K562 (cell line): ENCODE results near the gene CPEB1. TPM values are rescaled to one million over a fixed set of nuclear protein-coding genes. Genes with fewer than 3 reads are reported as not detected.

Experiments used
- ATAC-seq: fragments of 200-7000 bp; cut with Tn5 transposase; 3 replicates; pipeline ENCODE4 v1.9.1; 2020; ENCODE audit warnings: moderate library complexity
- BruUV-seq: library from RNA; stranded (reverse); fragments of 400-500 nt; replicated peaks from 2 replicates; lab custom pipeline; 2021; lab: Mats Ljungman, UMichigan
- CTCF ChIA-PET: fragments of 300-600 bp; formaldehyde crosslinking; extraction: SDS; loops from one replicate; lab custom pipeline; 2021; ENCODE audit warnings: low intra/inter-chr PET ratio; lab: Yijun Ruan, JAX
- POLR2A ChIA-PET: fragments of 300-600, 350-650 bp; sonication (Branson Sonifier 250); formaldehyde crosslinking; extraction: SDS; loops from one replicate; lab custom pipeline; 2021; ENCODE audit warnings: antibody characterized with exemption, inconsistent platforms; lab: Yijun Ruan, JAX
- DNase-seq, 4 experiments: peaks; one replicate each; pipeline versions ENCODE4 v3.0.0 to v3.0.0-alpha.2; 2011 to 2018; ENCODE audit warnings: low spot score in 3 of 4, mixed read lengths in 3 of 4; ENCODE audit errors: extremely low read depth in 1 of 4
- FAIRE-seq: peaks from 2 replicates; lab custom pipeline; 2011; peaks lifted over from hg19 to GRCh38; lab: Jason Lieb, UNC
- H2AFZ ChIP-seq: 2 replicates; pipeline ENCODE4 v1.6.0; 2011; ENCODE audit warnings: low read depth, low read length, control low read depth, inconsistent platforms
- H3K27ac ChIP-seq: fragments of 200-600 bp; 3 replicates; pipeline ENCODE4 v1.8.0; 2011; ENCODE audit warnings: low read depth, mild to moderate bottlenecking, control low read depth, inconsistent platforms, low read length, moderate library complexity, mixed read lengths; ENCODE audit errors: extremely low read depth
- H3K27me3 ChIP-seq, 2 experiments: fragments of 300-600 bp in 1 of 2; 2 replicates in 1 of 2; 3 replicates in 1 of 2; pipeline versions ENCODE4 v1.6.0 to v1.8.0; 2011; ENCODE audit warnings: inconsistent platforms in 2 of 2, low read length in 2 of 2, mild to moderate bottlenecking in 1 of 2, mixed read lengths in 1 of 2, moderate library complexity in 1 of 2; ENCODE audit not compliant: control insufficient read depth in 2 of 2, insufficient read depth in 2 of 2
- H3K36me3 ChIP-seq: fragments of 300-600 bp; 3 replicates; pipeline ENCODE4 v1.8.0; 2011; ENCODE audit warnings: mild to moderate bottlenecking, low read length, inconsistent platforms; ENCODE audit not compliant: control insufficient read depth, insufficient read depth
- H3K4me1 ChIP-seq, 2 experiments: fragments of 200-600 bp in 1 of 2; replicated peaks in 1 of 2; 2 replicates in 1 of 2; 3 replicates in 1 of 2; pipeline versions ENCODE4 v1.5.1 to v1.8.0; 2011; ENCODE audit warnings: inconsistent platforms in 2 of 2, low read length in 2 of 2, mild to moderate bottlenecking in 1 of 2, mixed read lengths in 1 of 2, moderate library complexity in 1 of 2; ENCODE audit not compliant: control insufficient read depth in 2 of 2, insufficient read depth in 2 of 2
- H3K4me2 ChIP-seq: 2 replicates; pipeline ENCODE4 v1.6.1; 2011; ENCODE audit warnings: low read length, control low read depth, inconsistent platforms, mixed read lengths; ENCODE audit not compliant: insufficient read depth
- H3K4me3 ChIP-seq: fragments of 200-600 bp; sonication (generic), shearing (Covaris generic); 2 replicates; pipeline ENCODE4 v1.5.1; 2016; ENCODE audit warnings: control low read depth, inconsistent platforms
- H3K79me2 ChIP-seq: fragments of 200-600 bp; 3 replicates; pipeline ENCODE4 v1.8.0; 2011; ENCODE audit warnings: low read length, inconsistent platforms; ENCODE audit not compliant: control insufficient read depth, insufficient read depth
- H3K9ac ChIP-seq, 2 experiments: 2 replicates each; pipeline versions ENCODE4 v1.6.0 to v1.6.1; 2011; ENCODE audit warnings: low read depth in 2 of 2, low read length in 2 of 2, control low read depth in 1 of 2, inconsistent platforms in 1 of 2, mild to moderate bottlenecking in 1 of 2, mixed read lengths in 1 of 2; ENCODE audit not compliant: insufficient read depth in 1 of 2
- H3K9me1 ChIP-seq: one replicate; pipeline ENCODE4 v1.6.0; 2011; ENCODE audit warnings: inconsistent platforms, mild to moderate bottlenecking, low read length, moderate library complexity; ENCODE audit not compliant: control insufficient read depth, insufficient read depth
- H3K9me3 ChIP-seq: replicated peaks from 2 replicates; pipeline ENCODE4 v1.5.1; 2011; ENCODE audit warnings: low read depth, low read length, inconsistent platforms; ENCODE audit not compliant: control insufficient read depth, insufficient read depth
- H4K20me1 ChIP-seq: replicated peaks from 2 replicates; pipeline ENCODE4 v1.6.1; 2011; ENCODE audit warnings: low read length, inconsistent platforms, mixed read lengths; ENCODE audit not compliant: control insufficient read depth, insufficient read depth
- ATF7 ChIP-seq: fragments of 450-650 bp; IDR thresholded peaks from 2 replicates; pipeline ENCODE4 v1.7.1; 2014; ENCODE audit warnings: mild to moderate bottlenecking, moderate library complexity
- CTBP1 ChIP-seq: fragments of 450-650 bp; IDR thresholded peaks from 2 replicates; pipeline ENCODE4 v1.6.1; 2016; ENCODE audit warnings: borderline replicate concordance
- ETV1 ChIP-seq: fragments of 450-650 bp; conservative IDR thresholded peaks from 2 replicates; pipeline ENCODE4 v1.6.1; 2016; ENCODE audit warnings: missing genetic modification characterization, control low read depth, low read depth, missing compliant biosample characterization
- ETV6 ChIP-seq, 3 experiments: fragments of 150-350 bp in 1 of 3; sonication (generic) in 1 of 3; formaldehyde crosslinking in 1 of 3; IDR thresholded peaks; 2 replicates each; pipeline versions ENCODE4 v1.6.1 to v1.8.0; 2014 to 2022; ENCODE audit warnings: borderline replicate concordance in 2 of 3, low read depth in 2 of 3, antibody characterized with exemption in 1 of 3, low read length in 1 of 3, mild to moderate bottlenecking in 1 of 3, missing genetic modification reagents in 1 of 3
- SIN3A ChIP-seq, 2 experiments: fragments of 150-350 bp in 1 of 2; IDR thresholded peaks; 2 replicates each; pipeline ENCODE4 v1.6.1; 2011 to 2016; ENCODE audit warnings: borderline replicate concordance in 2 of 2, low read depth in 2 of 2, low read length in 2 of 2, mild to moderate bottlenecking in 2 of 2, moderate library complexity in 2 of 2; ENCODE audit not compliant: control insufficient read depth in 1 of 2
- TCF7 ChIP-seq: sonication (generic); IDR thresholded peaks from 2 replicates; pipeline ENCODE4 v1.6.1; 2016; ENCODE audit warnings: antibody characterized with exemption, borderline replicate concordance
- ZNF253 ChIP-seq: fragments of 250-450 bp; sonication (Bioruptor Pico); conservative IDR thresholded peaks from 2 replicates; pipeline ENCODE4 v1.6.1; 2021; ENCODE audit warnings: mild to moderate bottlenecking
- WGBS: fragments of 100-300 bp; shearing (Covaris generic); methylation state at CpG from one replicate; pipeline ENCODE4 v1.1.6; 2016; ENCODE audit warnings: low coverage, mixed read lengths; ENCODE audit not compliant: insufficient coverage; ENCODE audit errors: missing lambda C conversion rate; 5-methylcytosine and 5-hydroxymethylcytosine counted together
- in situ Hi-C: fragments of 300-500 bp; cut with MboI; formaldehyde crosslinking; loops from 4 replicates; pipeline ENCODE4 v1.15.0; 2018; ENCODE audit warnings: inconsistent platforms, mixed read lengths
- intact Hi-C: fragments of 100-400 bp; cut with micrococcal nuclease; formaldehyde crosslinking; loops from 2 replicates; pipeline ENCODE4 v1.14.2; 2022
- polyA plus RNA-seq, 8 experiments: library from polyadenylated mRNA; depleted of rRNA in 4 of 8; stranded (reverse) in 5 of 8; unstranded in 3 of 8; fragments of >200 nt; fragmentation: Nextera tagmentation in 2 of 8; fragmentation: Illumina TruSeq in 1 of 8; extraction: Ambion mirVana in 2 of 8; extraction: Trizol in 1 of 8; gene quantifications; 2 replicates each; pipeline versions ENCODE4 v1.2.1 to v1.2.3, GENCODE V29; 2011 to 2014; ENCODE audit warnings: inconsistent platforms in 1 of 8, missing spikeins in 1 of 8
- total RNA-seq, 7 experiments: library from RNA; depleted of rRNA in 6 of 7; stranded (reverse); fragments of >200 nt in 6 of 7; fragmentation: Illumina TruSeq in 2 of 7; extraction: Trizol in 2 of 7; gene quantifications; 2 replicates each; pipeline versions ENCODE4 v1.2.1 to v1.2.3, GENCODE V29; 2011 to 2021; ENCODE audit warnings: low replicate concordance in 1 of 7
- TF ChIP-seq, protein P1 (sequence below): fragments of 250-450 bp; sonication (Bioruptor Pico); IDR thresholded peaks from 2 replicates; pipeline ENCODE4 v1.8.0; 2021; ENCODE audit warnings: moderate library complexity, mild to moderate bottlenecking, inconsistent platforms

CPEB1 gene
- total and polyA plus RNA-seq, 9 of the 15 experiments (the other 6 are each of a cell fraction or from before 2014, with no cell fraction given), result 2.2 to 13.4 (median 9.7) TPM

DNA sequence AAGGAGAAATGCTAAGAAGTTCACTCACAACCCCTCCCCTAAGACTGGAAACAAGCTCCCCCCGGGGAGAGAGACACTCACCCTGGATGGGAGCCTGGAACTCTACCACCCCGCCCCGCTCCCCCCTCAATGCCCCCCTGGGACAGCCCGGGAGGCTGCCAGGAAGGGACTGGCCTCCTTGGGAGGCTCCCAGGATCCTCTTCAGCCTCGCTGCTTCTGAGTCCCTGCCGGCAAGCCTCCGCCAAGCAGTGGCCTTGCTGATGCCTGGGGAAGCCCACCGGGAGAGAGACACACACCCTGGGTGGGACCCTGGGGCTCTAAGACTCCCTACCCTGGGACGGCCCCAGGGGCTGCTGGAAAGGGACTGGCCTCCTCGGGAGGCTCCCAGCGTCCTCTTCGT, 33.4 kb downstream of the CPEB1 start:
- ChIA-PET POLR2A (interaction anchor here (1.0 to 1.4 kb wide), 3 partner anchors 8 to 53 kb away, joined by 3 read pairs; no protein-coding TSS in a partner anchor), CTCF (no interaction called here)
- FAIRE-seq (no peak), ATAC-seq (peak; percentile 76), DNase-seq (peak in 1 of 4 experiments; percentile 10)
- Histone ChIP-seq H2AFZ (no peak overlapping the region), H3K4me3 (no peak overlapping the region; the same call in 1 of the 2 replicates), H4K20me1 (no peaks in the 10 kb centered on the region), H3K9me3 (no peaks in the 10 kb centered on the region), H3K27ac (no peak overlapping the region), H3K79me2 (peaks cover 7% of the 10 kb centered on the region; the same call in 2 of the 3 replicates), H3K4me1 (peaks cover 6 to 10% of the 10 kb centered on the region in 2 experiments; a peak in 4 of 5 replicates), H3K27me3 (no peaks in the 10 kb centered on the region), H3K9ac (peak overlapping the region in 1 of 2 experiments; percentile 87; a peak in 2 of 4 replicates), H3K9me1 (no peaks in the 10 kb centered on the region), H3K4me2 (0 out of 2 replicates have a peak overlapping the region, but pooled peaks have one; percentile 4), H3K36me3 (peaks cover 17% of the 10 kb centered on the region; the same call in 2 of the 3 replicates)
- intact Hi-C loops (no loop called here), in situ Hi-C loops (no loop called here)
- TF ChIP-seq CTBP1 (no peak), ETV6 (IDR thresholded peaks at IDR 0.05; ENCODE audit: borderline replicate concordance in 1 of 2, low read depth in 2 of 2, low read length in 1 of 2) (no peak), ETV6 (CRISPR knock-in tag; IDR thresholded peaks at IDR 0.05; ENCODE audit: borderline replicate concordance) (no peak), ETV1 (no peak), ZNF253 (no peak), SIN3A (IDR thresholded peaks at IDR 0.05; ENCODE audit: borderline replicate concordance in 2 of 2, control insufficient read depth in 1 of 2, low read depth in 2 of 2, low read length in 2 of 2) (no peak), ATF7 (no peak), TCF7 (no peak)
- TF ChIP-seq, protein P1, sequence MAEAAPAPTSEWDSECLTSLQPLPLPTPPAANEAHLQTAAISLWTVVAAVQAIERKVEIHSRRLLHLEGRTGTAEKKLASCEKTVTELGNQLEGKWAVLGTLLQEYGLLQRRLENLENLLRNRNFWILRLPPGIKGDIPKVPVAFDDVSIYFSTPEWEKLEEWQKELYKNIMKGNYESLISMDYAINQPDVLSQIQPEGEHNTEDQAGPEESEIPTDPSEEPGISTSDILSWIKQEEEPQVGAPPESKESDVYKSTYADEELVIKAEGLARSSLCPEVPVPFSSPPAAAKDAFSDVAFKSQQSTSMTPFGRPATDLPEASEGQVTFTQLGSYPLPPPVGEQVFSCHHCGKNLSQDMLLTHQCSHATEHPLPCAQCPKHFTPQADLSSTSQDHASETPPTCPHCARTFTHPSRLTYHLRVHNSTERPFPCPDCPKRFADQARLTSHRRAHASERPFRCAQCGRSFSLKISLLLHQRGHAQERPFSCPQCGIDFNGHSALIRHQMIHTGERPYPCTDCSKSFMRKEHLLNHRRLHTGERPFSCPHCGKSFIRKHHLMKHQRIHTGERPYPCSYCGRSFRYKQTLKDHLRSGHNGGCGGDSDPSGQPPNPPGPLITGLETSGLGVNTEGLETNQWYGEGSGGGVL (CRISPR knock-in tag), result no peak
- 43% methylated on average over 10 of the region's 12 CpGs for whole genome bisulfite sequencing
- BruUV-seq, result no TSS peak
